GM12878 (cell line): ENCODE results near the gene CXorf65. TPM values are rescaled to one million over a fixed set of nuclear protein-coding genes. Genes with fewer than 3 reads are reported as not detected.
A peak's percentile ranks its signal among the peaks of the same experiment; 100 is the strongest.

Experiments
- ATAC-seq: fragments of 200-7000 bp; cut with Tn5 transposase; 3 replicates; pipeline ENCODE4 v1.9.1; 2020; ENCODE audit warnings: mild to moderate bottlenecking, moderate library complexity
- BruUV-seq: library from RNA; stranded (reverse); fragments of 400-500 nt; replicated peaks from 2 replicates; lab custom pipeline; 2021; lab: Mats Ljungman, UMichigan
- CTCF ChIA-PET: fragments of 300-600 bp; sonication (Branson Sonifier 250); formaldehyde crosslinking; extraction: SDS; loops from one replicate; lab custom pipeline; 2021; ENCODE audit warnings: inconsistent platforms; lab: Yijun Ruan, JAX
- POLR2A ChIA-PET: fragments of 350-600 bp; formaldehyde crosslinking; extraction: SDS; loops from one replicate; lab custom pipeline; 2021; ENCODE audit warnings: inconsistent platforms; lab: Charles Lee
- RAD21 ChIA-PET: fragments of 300-600 bp; sonication (Branson Sonifier 250); formaldehyde crosslinking; loops from one replicate; lab custom pipeline; 2023; ENCODE audit warnings: antibody characterized with exemption; ENCODE audit not compliant: unreplicated experiment; lab: Charles Lee
- SMC1A ChIA-PET: fragments of 300-600 bp; sonication (Branson Sonifier 250); formaldehyde crosslinking; loops from one replicate; lab custom pipeline; 2023; ENCODE audit not compliant: unreplicated experiment, uncharacterized antibody; lab: Charles Lee
- DNase-seq: peaks from one replicate; pipeline ENCODE4 v3.0.0-alpha.2; 2011; ENCODE audit warnings: low read depth, low spot score
- FAIRE-seq: peaks from 3 replicates; lab custom pipeline; 2011; peaks lifted over from hg19 to GRCh38; lab: Jason Lieb, UNC
- H2AFZ ChIP-seq: 2 replicates; pipeline ENCODE4 v1.6.0; 2011; ENCODE audit warnings: low read depth, low read length, control low read depth; ENCODE audit not compliant: control insufficient read depth
- H3K27ac ChIP-seq: 2 replicates; pipeline ENCODE4 v1.5.1; 2011; ENCODE audit warnings: control low read depth; ENCODE audit not compliant: control insufficient read depth, insufficient read depth
- H3K27me3 ChIP-seq, 2 experiments: replicated peaks in 1 of 2; 2 replicates each; pipeline versions ENCODE4 v1.6.0 to v1.6.1; 2011; ENCODE audit warnings: low read length in 1 of 2; ENCODE audit not compliant: control insufficient read depth in 2 of 2, insufficient read depth in 2 of 2
- H3K36me3 ChIP-seq, 2 experiments: 2 replicates each; pipeline ENCODE4 v1.5.1; 2011; ENCODE audit warnings: low read length in 1 of 2; ENCODE audit not compliant: control insufficient read depth in 2 of 2, insufficient read depth in 2 of 2
- H3K4me1 ChIP-seq: 2 replicates; pipeline ENCODE4 v1.6.1; 2011; ENCODE audit warnings: mild to moderate bottlenecking, low read length, moderate library complexity, mixed read lengths; ENCODE audit not compliant: control insufficient read depth, insufficient read depth
- H3K4me2 ChIP-seq: 2 replicates; pipeline ENCODE4 v1.6.0; 2011; ENCODE audit warnings: control low read depth; ENCODE audit not compliant: control insufficient read depth, insufficient read depth
- H3K4me3 ChIP-seq: fragments of 200-600 bp; sonication (generic); 2 replicates; pipeline ENCODE4 v1.5.1; 2016
- H3K79me2 ChIP-seq: 2 replicates; pipeline ENCODE4 v1.6.0; 2011; ENCODE audit warnings: low read length; ENCODE audit not compliant: control insufficient read depth, insufficient read depth
- H3K9ac ChIP-seq: 2 replicates; pipeline ENCODE4 v1.8.0; 2011; ENCODE audit warnings: low read length, control low read depth, mixed read lengths; ENCODE audit not compliant: control insufficient read depth, insufficient read depth
- H3K9me3 ChIP-seq: replicated peaks from 3 replicates; pipeline ENCODE4 v1.5.1; 2011; ENCODE audit warnings: mild to moderate bottlenecking, low read length; ENCODE audit not compliant: control insufficient read depth, insufficient read depth
- H4K20me1 ChIP-seq: 2 replicates; pipeline ENCODE4 v1.6.0; 2011; ENCODE audit not compliant: control insufficient read depth, insufficient read depth
- ASH2L ChIP-seq: fragments of 300-600, 200-600 bp; sonication (generic); IDR thresholded peaks from 2 replicates; pipeline ENCODE4 v1.6.1; 2017; ENCODE audit warnings: low read depth, mild to moderate bottlenecking, borderline replicate concordance
- CREM ChIP-seq: IDR thresholded peaks from 2 replicates; pipeline ENCODE4 v1.6.1; 2014; ENCODE audit warnings: antibody characterized with exemption, low read depth
- IRF4 ChIP-seq: IDR thresholded peaks from 2 replicates; pipeline ENCODE4 v1.6.1; 2011; ENCODE audit warnings: low read depth, low read length
- JUND ChIP-seq: IDR thresholded peaks from 2 replicates; pipeline ENCODE4 v1.6.1; 2012; ENCODE audit warnings: low read depth, mild to moderate bottlenecking, low read length, improper control_type of control experiment, moderate library complexity
- MYC ChIP-seq: IDR thresholded peaks from 2 replicates; pipeline ENCODE4 v1.6.1; 2011; ENCODE audit warnings: mild to moderate bottlenecking, low read length, moderate library complexity, inconsistent platforms; ENCODE audit not compliant: insufficient read depth, insufficient replicate concordance, insufficient read length, severe bottlenecking
- SIX5 ChIP-seq: IDR thresholded peaks from 2 replicates; pipeline ENCODE4 v1.6.1; 2011; ENCODE audit warnings: mild to moderate bottlenecking, low read depth, low read length, moderate library complexity; ENCODE audit not compliant: severe bottlenecking
- SUPT20H ChIP-seq: IDR thresholded peaks from 2 replicates; pipeline ENCODE4 v1.6.1; 2011; ENCODE audit warnings: low read depth, mild to moderate bottlenecking, low read length, moderate library complexity, borderline replicate concordance; ENCODE audit not compliant: control insufficient read depth
- TBL1XR1 ChIP-seq: IDR thresholded peaks from 2 replicates; pipeline ENCODE4 v1.6.1; 2012; ENCODE audit warnings: low read depth, low read length, improper control_type of control experiment
- WGBS: methylation state at CpG from one replicate; pipeline ENCODE4 v1.1.6; 2016; ENCODE audit warnings: low lambda C conversion rate; ENCODE audit not compliant: insufficient replicate concordance, insufficient coverage; ENCODE audit errors: missing lambda C conversion rate; 5-methylcytosine and 5-hydroxymethylcytosine counted together
- in situ Hi-C: fragments of 300-500 bp; cut with MboI; formaldehyde crosslinking; loops from 9 replicates; pipeline ENCODE4 v1.14.3; 2018; ENCODE audit warnings: mixed read lengths
- intact Hi-C: fragments of 100-400 bp; cut with micrococcal nuclease; formaldehyde crosslinking; loops from one replicate; pipeline ENCODE4 v1.14.2; 2022; ENCODE audit not compliant: unreplicated experiment
- polyA plus RNA-seq, 11 experiments: library from polyadenylated mRNA; depleted of rRNA in 4 of 11; unstranded in 6 of 11; stranded (reverse) in 5 of 11; fragments of >200 nt; fragmentation: Nextera tagmentation in 4 of 11; fragmentation: Illumina TruSeq in 1 of 11; extraction: Ambion mirVana in 4 of 11; extraction: Trizol in 1 of 11; gene quantifications; 1 replicate in 1 of 11; 2 replicates in 10 of 11; pipeline versions ENCODE4 v1.2.1 to v1.2.3, GENCODE V29; 2011 to 2016; ENCODE audit warnings: inconsistent platforms in 2 of 11, missing spikeins in 2 of 11, low read depth in 1 of 11
- total RNA-seq, 4 experiments: library from RNA; depleted of rRNA in 3 of 4; stranded (reverse); fragments of >200 nt in 3 of 4; fragmentation: Illumina TruSeq in 1 of 4; extraction: Trizol in 1 of 4; gene quantifications; 2 replicates each; pipeline versions ENCODE4 v1.2.1 to v1.2.3, GENCODE V29; 2013 to 2021
- TF ChIP-seq, protein P1 (sequence below): fragments of 450-650 bp; IDR thresholded peaks from 2 replicates; pipeline ENCODE4 v1.6.1; 2017; ENCODE audit warnings: antibody characterized with exemption, mild to moderate bottlenecking, moderate library complexity
- TF ChIP-seq, protein P2 (sequence below): fragments of 450-650 bp; IDR thresholded peaks from 2 replicates; pipeline ENCODE4 v1.6.1; 2016; ENCODE audit warnings: mild to moderate bottlenecking
- TF ChIP-seq, protein P3 (sequence below): fragments of 450-650 bp; IDR thresholded peaks from 2 replicates; pipeline ENCODE4 v1.6.1; 2017; ENCODE audit warnings: mild to moderate bottlenecking
- TF ChIP-seq, protein P4 (sequence below): fragments of 450-650 bp; IDR thresholded peaks from 2 replicates; pipeline ENCODE4 v1.6.1; 2016; ENCODE audit warnings: mild to moderate bottlenecking

The CXorf65 gene
- total and polyA plus RNA-seq, 10 of the 15 experiments (the other 5 are each of a cell fraction or from before 2014, with no cell fraction given), result 0.82 to 4.8 (median 2.3) TPM

DNA sequence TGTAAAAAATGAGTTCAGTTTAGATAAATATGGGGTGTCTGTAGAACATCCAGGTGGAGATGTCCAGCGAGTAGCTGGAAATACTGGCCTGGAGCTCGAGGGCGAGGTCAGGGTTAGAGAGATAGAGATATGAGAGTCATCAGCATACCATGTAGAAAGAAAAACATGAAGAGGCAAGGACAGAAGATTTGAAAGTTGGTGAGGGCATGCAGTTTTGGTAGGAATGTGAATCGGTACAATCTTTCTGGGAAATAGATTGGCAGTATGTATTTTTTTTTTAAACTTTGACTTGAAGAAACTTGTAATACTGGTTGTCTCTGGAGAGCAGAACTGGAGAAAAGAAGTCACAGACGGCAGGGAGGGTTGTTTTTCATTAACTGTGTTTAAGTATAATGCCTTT is 36.0 kb downstream of the CXorf65 start (continued):
- TF ChIP-seq, protein P1, sequence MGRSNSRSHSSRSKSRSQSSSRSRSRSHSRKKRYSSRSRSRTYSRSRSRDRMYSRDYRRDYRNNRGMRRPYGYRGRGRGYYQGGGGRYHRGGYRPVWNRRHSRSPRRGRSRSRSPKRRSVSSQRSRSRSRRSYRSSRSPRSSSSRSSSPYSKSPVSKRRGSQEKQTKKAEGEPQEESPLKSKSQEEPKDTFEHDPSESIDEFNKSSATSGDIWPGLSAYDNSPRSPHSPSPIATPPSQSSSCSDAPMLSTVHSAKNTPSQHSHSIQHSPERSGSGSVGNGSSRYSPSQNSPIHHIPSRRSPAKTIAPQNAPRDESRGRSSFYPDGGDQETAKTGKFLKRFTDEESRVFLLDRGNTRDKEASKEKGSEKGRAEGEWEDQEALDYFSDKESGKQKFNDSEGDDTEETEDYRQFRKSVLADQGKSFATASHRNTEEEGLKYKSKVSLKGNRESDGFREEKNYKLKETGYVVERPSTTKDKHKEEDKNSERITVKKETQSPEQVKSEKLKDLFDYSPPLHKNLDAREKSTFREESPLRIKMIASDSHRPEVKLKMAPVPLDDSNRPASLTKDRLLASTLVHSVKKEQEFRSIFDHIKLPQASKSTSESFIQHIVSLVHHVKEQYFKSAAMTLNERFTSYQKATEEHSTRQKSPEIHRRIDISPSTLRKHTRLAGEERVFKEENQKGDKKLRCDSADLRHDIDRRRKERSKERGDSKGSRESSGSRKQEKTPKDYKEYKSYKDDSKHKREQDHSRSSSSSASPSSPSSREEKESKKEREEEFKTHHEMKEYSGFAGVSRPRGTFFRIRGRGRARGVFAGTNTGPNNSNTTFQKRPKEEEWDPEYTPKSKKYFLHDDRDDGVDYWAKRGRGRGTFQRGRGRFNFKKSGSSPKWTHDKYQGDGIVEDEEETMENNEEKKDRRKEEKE, result no peak

DNA sequence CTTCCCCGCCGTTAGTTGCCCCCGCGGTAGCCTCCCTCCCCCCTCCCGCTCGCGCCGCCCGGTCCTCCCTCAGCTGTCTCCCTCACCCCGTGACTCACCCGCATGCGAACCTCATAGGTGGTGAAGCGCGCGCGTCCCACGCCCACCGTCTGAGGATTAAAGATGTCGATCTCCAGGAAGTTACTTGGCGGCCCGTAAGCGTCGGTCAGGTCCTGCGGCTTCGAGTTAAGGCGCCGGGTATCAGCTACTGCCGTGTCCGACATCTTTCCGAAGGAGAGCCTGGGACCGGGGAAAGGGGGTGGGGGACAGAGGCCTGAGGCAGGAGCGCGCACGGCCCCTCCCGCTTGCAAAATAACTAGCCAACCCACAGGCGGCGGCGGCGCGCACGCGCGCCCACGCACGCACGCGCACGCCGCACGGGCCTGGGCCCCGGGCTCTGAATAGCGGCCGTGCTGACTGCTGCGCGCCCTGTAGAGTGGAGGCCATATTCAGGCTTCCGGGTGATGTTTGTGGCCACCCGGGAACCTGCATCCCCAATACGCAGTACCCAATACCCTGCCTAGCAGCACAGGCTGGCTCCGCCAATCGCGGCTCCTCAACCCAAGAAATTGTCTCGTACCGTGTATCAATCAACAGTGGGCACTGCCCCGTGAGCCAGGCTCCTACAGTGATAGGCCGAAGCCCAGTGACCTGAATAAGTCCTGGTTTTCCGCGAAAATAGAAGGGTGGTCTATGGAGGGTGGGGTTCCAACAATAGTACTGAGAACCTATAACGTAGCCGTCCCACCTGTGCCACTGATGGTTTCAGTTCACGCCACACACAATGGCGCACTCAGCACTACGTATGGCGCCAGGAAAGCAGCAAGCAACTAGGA is 38.3 kb downstream of the CXorf65 start, which contains the start of gene SNX12:
Gene SNX12 (minus strand): TSS at position 291 of the 875 bp plus-strand sequence. CDS start 28 bp downstream, at position 263.
- FAIRE-seq, result peak; percentile 89
- ChIA-PET POLR2A (interaction anchor here (0.6 to 1.1 kb wide), 4 partner anchors 11 to 263 kb away, joined by 4 to 6 read pairs (median 4); no protein-coding TSS in a partner anchor), CTCF (interaction anchor here (0.5 kb wide), 1 partner anchor 11 kb away, joined by 3 read pairs; no protein-coding TSS in a partner anchor), SMC1A (interaction anchor here (1.0 to 1.2 kb wide), 4 partner anchors 10 to 111 kb away, joined by 3 to 6 read pairs (median 4); no protein-coding TSS in a partner anchor), RAD21 (interaction anchor here (0.6 to 1.0 kb wide), 2 partner anchors 15 to 45 kb away, joined by 3 to 4 read pairs; no protein-coding TSS in a partner anchor)
- H3K9ac ChIP-seq, result peak within 1 kb of the TSS; percentile 73
- WGBS, result 39% methylated on average over 45 of the region's 73 CpGs
- H3K4me2 ChIP-seq, result peak within 1 kb of the TSS; percentile 69
- H3K4me1 ChIP-seq, result no peaks in the 10 kb centered on the region
- in situ Hi-C loops, result no loop called here
- BruUV-seq, result no TSS peak
- H3K36me3 ChIP-seq, result no peaks in the 10 kb centered on the region
- intact Hi-C loops, result loop anchor here (1.0 kb wide), 1 partner anchor 15 kb away; no protein-coding TSS in a partner anchor
- H3K27me3 ChIP-seq, result no peaks in the 10 kb centered on the region
- ATAC-seq, result peak; percentile 97
- no peaks in the 10 kb centered on the region for H3K9me3 ChIP-seq
- H3K4me3 ChIP-seq, result peak within 1 kb of the TSS; percentile 77
- DNase-seq, result peak; percentile 77
- no peaks in the 10 kb centered on the region for H4K20me1 ChIP-seq
- H2AFZ ChIP-seq, result peak within 1 kb of the TSS; percentile 93
- H3K79me2 ChIP-seq, result peaks cover 14% of the 10 kb centered on the region
- H3K27ac ChIP-seq, result peak within 1 kb of the TSS; percentile 78
- TF ChIP-seq, protein P2, sequence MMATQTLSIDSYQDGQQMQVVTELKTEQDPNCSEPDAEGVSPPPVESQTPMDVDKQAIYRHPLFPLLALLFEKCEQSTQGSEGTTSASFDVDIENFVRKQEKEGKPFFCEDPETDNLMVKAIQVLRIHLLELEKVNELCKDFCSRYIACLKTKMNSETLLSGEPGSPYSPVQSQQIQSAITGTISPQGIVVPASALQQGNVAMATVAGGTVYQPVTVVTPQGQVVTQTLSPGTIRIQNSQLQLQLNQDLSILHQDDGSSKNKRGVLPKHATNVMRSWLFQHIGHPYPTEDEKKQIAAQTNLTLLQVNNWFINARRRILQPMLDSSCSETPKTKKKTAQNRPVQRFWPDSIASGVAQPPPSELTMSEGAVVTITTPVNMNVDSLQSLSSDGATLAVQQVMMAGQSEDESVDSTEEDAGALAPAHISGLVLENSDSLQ, result peak; percentile 94
- TF ChIP-seq SIX5 (peak; percentile 20), IRF4 (peak; percentile 70; the same call in 1 of the 2 replicates), MYC (no peak), CREM (peak; percentile 86), TBL1XR1 (peak; percentile 83; the same call in 1 of the 2 replicates), ASH2L (no peak), SUPT20H (peak; percentile 31; the same call in 1 of the 2 replicates), JUND (no peak)
- TF ChIP-seq, protein P3, sequence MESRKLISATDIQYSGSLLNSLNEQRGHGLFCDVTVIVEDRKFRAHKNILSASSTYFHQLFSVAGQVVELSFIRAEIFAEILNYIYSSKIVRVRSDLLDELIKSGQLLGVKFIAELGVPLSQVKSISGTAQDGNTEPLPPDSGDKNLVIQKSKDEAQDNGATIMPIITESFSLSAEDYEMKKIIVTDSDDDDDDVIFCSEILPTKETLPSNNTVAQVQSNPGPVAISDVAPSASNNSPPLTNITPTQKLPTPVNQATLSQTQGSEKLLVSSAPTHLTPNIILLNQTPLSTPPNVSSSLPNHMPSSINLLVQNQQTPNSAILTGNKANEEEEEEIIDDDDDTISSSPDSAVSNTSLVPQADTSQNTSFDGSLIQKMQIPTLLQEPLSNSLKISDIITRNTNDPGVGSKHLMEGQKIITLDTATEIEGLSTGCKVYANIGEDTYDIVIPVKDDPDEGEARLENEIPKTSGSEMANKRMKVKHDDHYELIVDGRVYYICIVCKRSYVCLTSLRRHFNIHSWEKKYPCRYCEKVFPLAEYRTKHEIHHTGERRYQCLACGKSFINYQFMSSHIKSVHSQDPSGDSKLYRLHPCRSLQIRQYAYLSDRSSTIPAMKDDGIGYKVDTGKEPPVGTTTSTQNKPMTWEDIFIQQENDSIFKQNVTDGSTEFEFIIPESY, result peak; percentile 82; the same call in 1 of the 2 replicates
- TF ChIP-seq, protein P4, sequence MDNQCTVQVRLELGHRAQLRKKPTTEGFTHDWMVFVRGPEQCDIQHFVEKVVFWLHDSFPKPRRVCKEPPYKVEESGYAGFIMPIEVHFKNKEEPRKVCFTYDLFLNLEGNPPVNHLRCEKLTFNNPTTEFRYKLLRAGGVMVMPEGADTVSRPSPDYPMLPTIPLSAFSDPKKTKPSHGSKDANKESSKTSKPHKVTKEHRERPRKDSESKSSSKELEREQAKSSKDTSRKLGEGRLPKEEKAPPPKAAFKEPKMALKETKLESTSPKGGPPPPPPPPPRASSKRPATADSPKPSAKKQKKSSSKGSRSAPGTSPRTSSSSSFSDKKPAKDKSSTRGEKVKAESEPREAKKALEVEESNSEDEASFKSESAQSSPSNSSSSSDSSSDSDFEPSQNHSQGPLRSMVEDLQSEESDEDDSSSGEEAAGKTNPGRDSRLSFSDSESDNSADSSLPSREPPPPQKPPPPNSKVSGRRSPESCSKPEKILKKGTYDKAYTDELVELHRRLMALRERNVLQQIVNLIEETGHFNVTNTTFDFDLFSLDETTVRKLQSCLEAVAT, result peak; percentile 95
